Type B pancreatic cell (in vitro differentiated cells): Measurements from ENCODE around the gene HOXB1. TPM values are rescaled to one million over a fixed set of nuclear protein-coding genes. Genes with fewer than 3 reads are reported as not detected.

Experiments used
- DNase-seq: peaks from one replicate; pipeline ENCODE4 v3.0.0; 2021; ENCODE audit warnings: mixed read lengths; ENCODE audit not compliant: unreplicated experiment; ENCODE audit errors: extremely low spot score
- H3K27ac Mint-ChIP-seq: 2 replicates; pipeline ENCODE4 v1.8.0; 2021; ENCODE audit warnings: mild to moderate bottlenecking, mixed read lengths
- H3K27me3 Mint-ChIP-seq: 2 replicates; pipeline ENCODE4 v1.8.0; 2021; ENCODE audit warnings: mixed read lengths
- H3K36me3 Mint-ChIP-seq: 2 replicates; pipeline ENCODE4 v1.8.0; 2021; ENCODE audit warnings: mixed read lengths
- H3K4me1 Mint-ChIP-seq: one replicate; pipeline ENCODE4 v1.8.0; 2021; ENCODE audit warnings: mixed read lengths; ENCODE audit not compliant: unreplicated experiment
- H3K4me3 Mint-ChIP-seq: 2 replicates; pipeline ENCODE4 v1.8.0; 2021; ENCODE audit warnings: mild to moderate bottlenecking, mixed read lengths
- H3K9me3 Mint-ChIP-seq: 2 replicates; pipeline ENCODE4 v1.8.0; 2021; ENCODE audit warnings: mixed read lengths
- CTCF ChIP-seq: fragments of 200-600 bp; sonication (generic); conservative IDR thresholded peaks from 2 replicates; pipeline ENCODE4 v1.5.0; 2021; ENCODE audit warnings: antibody characterized with exemption, mild to moderate bottlenecking
- total RNA-seq: library from RNA; stranded (reverse); gene quantifications from 2 replicates; pipeline ENCODE4 v1.2.1, GENCODE V29; 2021; ENCODE audit warnings: low replicate concordance

Gene HOXB1
- total RNA-seq, 1 donor from 2014 or later, result 0.29 TPM

GRCh38 chr17:48487221-48487620, 43.6 kb downstream of the HOXB1 start:
- Mint-ChIP-seq H3K36me3 (no peaks in the 10 kb centered on the region), H3K27ac (no peak overlapping the region), H3K9me3 (no peaks in the 10 kb centered on the region), H3K27me3 (peaks cover 16% of the 10 kb centered on the region), H3K4me3 (no peak overlapping the region), H3K4me1 (peaks cover 47% of the 10 kb centered on the region)
- DNase-seq, result no peak
- no peak for TF ChIP-seq CTCF

GRCh38 chr17:48486557-48486956, 44.3 kb downstream of the HOXB1 start:
- no peak for TF ChIP-seq CTCF
- H3K36me3 Mint-ChIP-seq, result no peaks in the 10 kb centered on the region
- H3K9me3 Mint-ChIP-seq, result no peaks in the 10 kb centered on the region
- no peak overlapping the region for H3K27ac Mint-ChIP-seq
- peaks cover 17% of the 10 kb centered on the region for H3K27me3 Mint-ChIP-seq
- peak overlapping the region; percentile 16 for H3K4me3 Mint-ChIP-seq
- H3K4me1 Mint-ChIP-seq, result peaks cover 47% of the 10 kb centered on the region
- no peak for DNase-seq

- H3K9me3 Mint-ChIP-seq, result no peaks in the 10 kb centered on the region
- no peak for TF ChIP-seq CTCF
- no peak overlapping the region for H3K4me3 Mint-ChIP-seq
- no peaks in the 10 kb centered on the region for H3K36me3 Mint-ChIP-seq
- H3K27me3 Mint-ChIP-seq, result peaks cover 14% of the 10 kb centered on the region
- H3K27ac Mint-ChIP-seq, result no peak overlapping the region
- H3K4me1 Mint-ChIP-seq, result peaks cover 35% of the 10 kb centered on the region
- DNase-seq, result no peak
Observed at GRCh38 chr17:48484850-48485249, 46.0 kb downstream of the HOXB1 start.

- Mint-ChIP-seq H3K4me3 (no peak overlapping the region), H3K27me3 (peaks cover 14% of the 10 kb centered on the region), H3K4me1 (peaks cover 30% of the 10 kb centered on the region), H3K27ac (no peak overlapping the region), H3K9me3 (no peaks in the 10 kb centered on the region), H3K36me3 (no peaks in the 10 kb centered on the region)
- no peak for TF ChIP-seq CTCF
- no peak for DNase-seq
Observed at GRCh38 chr17:48484256-48484655, 46.6 kb downstream of the HOXB1 start.

GRCh38 chr17:48483471-48484131, 47.2 kb downstream of the HOXB1 start:
- no peak overlapping the region for H3K27ac Mint-ChIP-seq
- no peak for DNase-seq

More at GRCh38 chr17:48483471-48484131, 47.2 kb downstream of the HOXB1 start:
- Mint-ChIP-seq H3K4me3 (no peak overlapping the region), H3K27me3 (peaks cover 13% of the 10 kb centered on the region), H3K4me1 (peaks cover 26% of the 10 kb centered on the region), H3K36me3 (no peaks in the 10 kb centered on the region), H3K9me3 (no peaks in the 10 kb centered on the region)
- TF ChIP-seq CTCF, result no peak
